ENCODE data around the gene SLC25A26.

The SLC25A26 gene

DNA sequence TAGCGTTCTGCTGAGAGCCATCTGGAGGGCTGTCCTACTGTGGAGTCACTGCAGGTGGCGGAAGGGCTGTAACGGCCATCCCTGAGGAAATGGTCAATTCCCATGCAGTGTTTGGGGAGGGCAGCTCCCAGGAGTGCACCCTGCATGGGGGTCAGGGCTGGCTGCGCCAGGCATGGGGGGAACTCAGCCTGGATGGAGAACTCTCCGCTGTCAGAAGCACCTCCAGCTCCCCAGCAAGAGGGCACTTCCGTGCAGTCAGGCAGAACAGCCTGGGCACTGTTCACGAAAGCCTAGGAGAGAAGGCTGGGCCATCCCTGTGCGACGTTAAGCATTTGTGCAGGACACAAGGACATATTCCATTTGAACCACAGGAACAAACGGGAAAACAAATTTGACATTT, 174.8 kb downstream of the SLC25A26 start:
- no peak for DNase-seq (ENCODE audit: low read depth, low spot score)

DNA sequence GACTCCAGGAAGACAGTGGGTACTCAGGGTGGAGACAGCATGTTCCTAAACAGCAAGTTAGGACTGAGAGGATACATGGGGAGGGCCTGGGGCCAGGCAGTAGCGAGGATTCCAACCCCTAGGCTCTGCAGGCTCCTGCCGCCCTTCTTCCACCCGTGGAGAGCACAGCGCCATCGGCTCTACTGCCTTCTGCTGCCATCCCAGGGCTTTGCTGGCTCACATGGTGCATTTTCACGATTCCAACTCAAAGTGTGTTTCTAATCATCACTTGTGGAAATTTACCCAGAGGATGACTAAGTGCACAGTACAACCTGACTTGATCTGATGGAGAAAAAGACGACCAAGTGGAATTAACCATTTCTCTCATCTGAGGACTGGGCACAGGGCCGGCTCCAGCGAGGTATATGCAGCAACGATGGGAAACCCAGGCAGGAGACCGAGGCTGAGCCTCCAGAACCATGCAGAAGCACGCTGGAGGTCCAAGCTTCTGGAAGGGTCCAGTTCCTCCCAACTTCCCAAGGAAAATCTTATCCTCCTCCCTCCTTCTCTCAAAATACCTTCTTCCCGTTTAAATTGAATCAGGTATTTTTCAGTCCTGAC, 175.5 kb downstream of the SLC25A26 start:
- no peak for DNase-seq (ENCODE audit: low read depth, low spot score)

DNA sequence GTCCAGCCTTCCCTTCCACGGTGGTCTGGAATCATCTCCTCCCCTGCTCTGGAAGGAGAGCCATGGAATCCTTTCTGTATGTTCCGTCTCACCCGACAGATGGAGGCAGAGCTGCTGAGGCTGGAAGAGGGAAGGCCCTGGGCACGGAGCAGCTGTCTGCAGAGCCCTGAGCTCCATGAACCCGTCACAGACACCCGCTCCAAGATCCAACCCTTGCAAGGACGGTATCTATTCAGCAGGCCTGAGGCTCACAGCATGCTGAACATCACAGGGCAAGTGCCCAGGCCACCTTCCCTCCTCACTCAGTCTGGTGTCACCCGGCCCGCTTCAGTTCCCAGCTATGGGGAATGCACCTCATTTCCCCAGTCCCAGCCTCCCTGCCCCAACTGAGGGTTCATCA, 176.1 kb downstream of the SLC25A26 start:
- no peak for DNase-seq (ENCODE audit: low read depth, low spot score)

DNA sequence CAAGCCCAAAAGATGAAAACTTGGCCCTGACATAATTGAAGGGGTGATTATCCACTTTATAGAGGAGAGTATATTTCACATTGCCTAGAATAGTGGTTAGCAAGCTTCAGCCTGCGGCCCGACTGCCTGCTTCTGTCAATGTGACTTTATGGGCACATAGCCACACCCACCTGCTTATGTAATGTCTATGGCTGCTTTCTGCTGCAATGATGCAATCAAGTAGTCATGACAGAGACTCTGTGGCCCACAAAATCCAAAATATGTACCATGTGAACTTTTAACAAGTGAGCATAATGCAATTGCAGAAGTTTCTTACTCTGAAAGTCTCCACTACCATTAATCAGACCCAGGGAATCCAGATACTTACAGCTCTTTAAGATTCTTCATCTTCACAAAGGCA, 176.9 kb downstream of the SLC25A26 start:
- no peak for DNase-seq (ENCODE audit: low read depth, low spot score)

DNA sequence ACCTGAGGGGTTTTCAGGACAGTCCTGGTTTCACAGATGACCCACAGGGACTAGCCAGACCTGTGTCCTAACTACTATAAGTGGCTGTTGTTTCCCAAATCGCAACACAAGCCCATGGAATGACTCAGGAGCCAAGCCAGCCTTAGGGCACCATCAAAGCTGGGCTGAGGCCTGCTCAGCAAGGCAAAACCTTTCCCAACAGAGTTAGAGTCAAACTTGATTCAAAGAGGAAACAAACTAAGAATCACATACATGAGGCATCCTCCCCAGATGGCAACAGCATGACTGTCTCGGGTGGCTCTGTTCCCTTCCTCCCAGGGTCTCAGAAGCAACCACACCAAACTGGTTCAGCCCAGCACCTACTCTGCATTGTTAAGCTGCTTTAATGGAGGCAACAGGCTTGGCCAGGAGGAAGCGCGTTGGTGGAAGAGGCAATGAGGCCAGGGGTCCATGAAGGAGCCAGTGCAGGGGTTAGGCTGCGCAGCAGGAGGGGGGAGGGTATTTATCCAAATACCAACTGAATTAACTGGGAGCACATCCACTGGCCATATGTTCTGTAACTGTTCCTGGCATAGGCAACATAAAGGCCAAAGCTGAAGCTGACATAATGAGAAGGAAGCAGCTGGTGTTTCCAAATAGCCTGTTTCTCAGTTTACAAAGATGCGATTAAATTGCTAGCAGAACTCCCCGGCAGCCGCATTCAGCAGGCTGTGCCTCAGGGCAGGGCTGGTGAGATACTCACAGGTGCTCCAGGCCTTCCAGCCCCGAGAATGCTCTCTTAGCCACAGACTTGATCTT, 177.6 kb downstream of the SLC25A26 start:
- DNase-seq (ENCODE audit: low read depth, low spot score): no peak

DNA sequence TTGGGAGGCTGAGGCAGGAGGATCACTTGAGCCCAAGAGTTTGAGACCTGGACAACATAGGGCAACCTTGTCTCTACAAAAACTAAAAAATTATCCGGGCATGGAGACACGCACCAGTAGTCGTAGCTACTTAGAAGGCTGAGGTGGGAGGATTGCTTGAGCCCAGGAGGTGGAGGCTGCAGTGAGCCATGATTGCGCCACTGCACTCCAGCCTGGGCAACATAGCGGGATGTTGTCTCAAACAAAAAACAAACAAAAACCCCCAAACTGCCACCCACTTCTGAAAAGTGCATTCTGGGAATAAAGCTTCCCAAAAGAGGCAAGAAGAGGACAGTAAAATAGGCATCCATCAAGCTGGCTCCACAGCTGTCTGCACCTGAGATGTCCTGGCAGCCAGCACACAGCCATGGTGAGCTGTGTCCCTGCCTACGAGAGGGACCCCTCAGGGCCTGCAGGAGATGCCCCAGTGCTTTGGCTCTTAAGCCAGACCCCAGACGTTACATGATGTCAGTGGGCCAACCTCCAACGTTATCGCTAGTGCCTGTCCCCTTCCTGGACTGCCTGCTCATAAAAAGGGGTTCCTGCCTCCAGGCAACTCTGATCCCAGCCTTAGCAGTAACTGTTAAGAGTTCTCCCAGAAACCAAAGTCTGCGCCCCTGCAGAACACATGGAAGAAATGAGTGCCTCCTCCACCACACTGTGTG, 178.9 kb downstream of the SLC25A26 start:
- no peak for DNase-seq (ENCODE audit: low read depth, low spot score)

DNA sequence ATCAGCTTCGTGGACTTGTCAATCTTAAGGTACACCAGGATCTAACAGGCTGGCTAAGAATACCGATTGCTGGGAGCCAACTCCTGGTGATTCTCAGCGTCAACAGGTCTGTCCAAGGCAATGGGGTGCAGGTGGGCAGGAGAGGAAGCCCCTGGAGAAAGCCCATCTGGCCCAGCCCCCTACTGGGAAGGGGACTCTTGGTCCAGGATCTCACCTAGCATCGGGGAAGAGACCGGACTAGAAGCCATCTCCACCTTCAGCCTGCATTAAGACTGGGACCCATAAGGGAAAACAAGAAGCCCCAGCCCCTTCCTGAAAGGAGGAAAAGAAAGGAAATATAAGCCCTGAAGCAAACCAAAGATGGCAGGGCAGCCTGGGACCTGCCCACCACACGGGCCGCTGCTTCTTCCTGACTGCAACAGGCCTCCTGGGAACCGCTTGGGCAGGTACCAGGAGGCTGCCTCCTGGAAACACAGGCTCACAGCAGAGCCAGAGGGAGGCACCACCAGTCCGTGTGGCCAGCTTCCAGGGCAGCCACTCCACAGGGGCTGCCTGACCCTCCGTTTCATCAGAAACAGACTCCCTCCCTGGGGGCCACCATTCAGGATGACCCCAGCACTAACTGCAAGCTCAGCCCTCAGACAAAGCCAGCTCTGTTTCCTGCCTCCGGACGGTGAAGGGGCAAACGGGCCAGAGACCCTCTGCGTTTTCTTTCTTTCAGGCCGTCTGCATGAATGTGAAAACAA, 179.8 kb downstream of the SLC25A26 start:
- no peak for DNase-seq (ENCODE audit: low read depth, low spot score)

DNA sequence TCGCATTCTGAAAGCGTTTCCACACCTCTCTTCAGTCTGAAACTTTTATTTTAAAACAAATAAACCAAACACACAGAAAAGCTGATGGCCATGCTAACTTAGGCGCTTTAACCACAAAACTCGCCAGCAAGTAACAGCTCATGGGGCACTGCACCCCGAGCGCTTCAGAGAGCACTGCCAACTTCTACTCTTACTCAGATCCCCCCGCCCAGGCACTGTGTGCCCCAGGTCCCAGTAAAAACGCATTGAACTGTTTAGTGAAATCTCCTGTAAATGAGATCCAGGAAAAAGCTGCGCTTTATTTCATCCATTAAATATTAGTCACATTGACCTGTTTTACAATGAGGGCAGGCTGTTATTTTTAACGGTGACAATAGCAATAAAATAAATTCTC, 180.4 kb downstream of the SLC25A26 start:
- DNase-seq (ENCODE audit: low read depth, low spot score): no peak

DNA sequence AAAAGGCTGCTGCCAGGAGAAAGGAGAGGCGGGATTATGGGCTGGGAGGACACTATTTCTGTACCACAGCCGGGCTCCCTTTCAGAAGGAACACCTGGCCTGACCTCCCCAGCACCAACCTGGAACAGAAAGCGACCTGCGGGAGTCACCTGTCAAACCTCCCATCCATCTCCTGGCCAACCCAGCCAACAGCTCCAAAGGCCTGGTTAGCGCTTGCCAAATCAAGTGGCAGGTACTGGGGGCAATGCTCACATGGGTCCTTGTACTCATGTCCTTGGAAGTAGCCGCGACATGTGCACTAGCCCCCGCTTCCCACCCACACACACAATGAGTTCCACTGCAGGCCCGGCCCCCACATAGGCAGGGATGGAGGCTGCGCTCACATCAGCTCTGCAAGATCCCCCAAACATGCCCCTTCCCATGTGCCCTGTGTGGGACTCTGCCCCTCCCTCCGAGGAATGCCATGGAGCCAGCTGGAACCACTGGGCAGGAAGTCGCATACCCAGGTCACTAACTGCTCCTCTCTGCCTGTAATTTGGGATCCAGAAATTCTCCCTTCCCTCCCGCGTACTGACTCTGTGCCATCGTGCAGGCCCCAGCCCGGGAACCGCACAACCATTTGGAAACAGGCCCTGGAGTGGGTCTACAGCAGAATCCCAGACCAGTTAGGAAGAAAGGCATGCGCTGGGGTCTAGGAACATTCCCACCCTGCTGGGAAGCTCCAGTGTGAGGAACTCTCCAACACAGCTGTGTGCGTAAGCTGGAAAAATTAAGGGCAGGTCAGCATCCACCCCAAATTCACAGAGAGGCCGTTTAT, 181.1 kb downstream of the SLC25A26 start:
- DNase-seq (ENCODE audit: low read depth, low spot score): no peak

DNA sequence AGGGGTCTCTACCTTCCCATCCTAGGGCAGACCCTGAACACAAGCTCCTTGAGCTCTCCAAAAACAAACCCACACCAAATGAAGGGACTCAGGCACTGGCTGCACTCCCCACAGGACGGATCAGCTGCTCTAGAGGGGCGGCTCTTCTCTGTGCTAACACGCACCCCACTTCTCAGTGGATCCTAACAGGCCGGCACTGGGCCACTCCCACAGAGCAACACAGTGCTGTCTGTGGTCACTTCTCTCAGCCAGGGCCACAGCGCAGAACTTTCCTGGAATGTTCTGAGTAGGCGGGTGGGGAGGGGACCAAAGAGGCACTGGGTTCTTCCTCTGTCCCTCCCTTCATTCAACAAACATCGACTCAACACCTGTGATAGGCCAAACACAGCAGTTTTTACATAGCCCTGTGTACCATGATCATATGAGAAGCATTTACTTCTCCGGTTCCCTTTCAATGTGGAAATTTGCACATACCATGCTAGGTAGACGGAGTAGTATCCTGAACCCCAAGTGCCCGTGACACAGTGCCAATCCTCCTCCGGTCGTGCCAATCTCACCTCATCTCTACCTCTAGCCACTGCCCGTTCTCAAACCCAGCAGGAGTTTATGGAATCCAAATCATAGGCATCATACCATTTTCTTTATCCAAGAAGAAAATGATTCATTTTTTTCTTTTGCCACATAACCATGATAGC, 181.9 kb downstream of the SLC25A26 start:
- DNase-seq (ENCODE audit: low read depth, low spot score): no peak

DNA sequence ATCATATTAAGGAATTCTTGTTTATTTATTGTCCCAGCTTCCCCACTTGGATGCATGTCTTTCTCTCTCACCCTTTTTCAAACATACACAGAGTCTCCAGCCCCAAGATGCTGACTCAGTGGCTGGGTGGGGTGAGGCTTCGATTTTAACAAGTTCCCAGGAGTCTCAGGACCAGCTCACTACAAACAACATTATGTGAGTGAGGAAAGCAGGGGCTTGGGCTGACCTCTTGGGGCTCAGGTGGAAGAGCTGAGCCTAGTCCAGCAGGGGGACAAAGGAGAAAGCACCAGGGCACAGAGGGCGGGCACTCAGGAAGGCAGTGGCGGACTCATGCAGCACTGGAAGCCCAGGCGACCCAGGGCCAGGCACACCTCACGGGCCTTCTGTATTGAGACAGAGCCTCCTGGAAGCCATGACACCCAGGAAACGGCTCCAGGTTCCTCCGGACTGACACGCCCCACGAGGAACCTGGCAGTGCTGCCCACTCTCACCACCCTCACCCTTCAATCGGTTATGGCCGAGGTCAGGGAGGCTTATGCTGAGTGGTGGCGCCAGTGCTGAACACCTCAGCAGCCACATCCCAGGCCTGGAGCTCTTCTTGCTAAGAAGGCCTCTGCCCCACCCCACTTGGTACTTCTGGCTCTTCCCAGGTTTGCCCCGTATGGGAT, 182.7 kb downstream of the SLC25A26 start:
- no peak for DNase-seq (ENCODE audit: low read depth, low spot score)

DNA sequence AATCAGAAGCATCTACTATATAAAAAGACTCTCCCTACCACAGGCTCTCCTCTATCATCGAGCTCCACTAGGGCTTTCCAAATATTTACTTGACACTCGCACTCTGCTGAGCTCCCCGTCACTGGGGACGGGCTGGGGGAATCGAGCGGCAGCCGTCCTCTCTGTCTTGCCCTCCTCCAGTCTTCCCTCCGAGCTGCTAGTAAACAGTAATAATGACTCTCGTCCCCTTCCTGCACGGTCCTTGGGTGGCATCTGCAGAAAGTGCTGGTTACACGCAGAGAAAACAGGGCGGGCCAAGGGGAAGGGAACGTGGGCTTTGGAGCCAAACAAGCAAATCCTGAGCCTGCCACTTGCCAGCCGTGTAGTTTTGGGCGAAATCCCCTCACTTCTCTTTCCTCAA, 183.4 kb downstream of the SLC25A26 start:
- no peak for DNase-seq (ENCODE audit: low read depth, low spot score)

DNA sequence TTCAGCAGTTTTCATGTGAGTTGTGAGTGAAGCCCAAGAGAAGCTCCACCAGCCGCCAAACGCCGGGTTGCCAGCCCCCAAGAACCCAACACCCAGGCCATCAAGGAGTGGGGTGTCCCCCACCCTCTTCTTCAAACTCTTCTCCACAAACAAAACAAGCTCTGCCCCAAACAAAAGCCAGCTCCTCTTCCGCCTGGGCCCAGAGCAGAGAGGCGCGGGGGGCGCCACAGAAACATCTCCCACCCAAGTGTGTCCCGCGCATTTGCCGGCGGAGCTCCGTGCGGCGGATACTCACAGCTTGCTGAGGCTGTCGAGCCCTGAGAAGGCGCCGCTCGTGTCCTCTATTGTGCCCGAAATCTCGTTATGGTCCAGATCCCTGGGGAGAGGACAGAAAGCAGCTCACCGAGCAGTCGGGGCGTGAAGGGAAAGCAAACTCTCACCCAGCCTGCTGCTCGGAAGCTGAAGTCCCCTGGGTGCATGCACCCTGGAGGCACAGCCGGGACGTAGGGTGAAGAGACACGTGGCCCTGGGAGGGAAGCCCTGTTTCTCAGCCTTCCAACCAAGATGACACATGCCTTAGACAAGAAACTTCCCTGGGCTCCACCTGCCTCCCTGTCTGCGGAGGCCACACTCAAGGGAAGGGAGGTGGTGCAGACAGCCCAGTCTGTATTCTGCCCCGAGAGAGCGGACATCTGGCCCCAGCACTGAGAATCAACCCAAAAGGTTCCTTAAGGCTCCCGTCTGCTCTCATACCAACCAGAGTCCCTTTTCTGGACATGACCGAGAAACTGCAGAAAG, 184.3 kb downstream of the SLC25A26 start:
- DNase-seq (ENCODE audit: low read depth, low spot score): no peak

DNA sequence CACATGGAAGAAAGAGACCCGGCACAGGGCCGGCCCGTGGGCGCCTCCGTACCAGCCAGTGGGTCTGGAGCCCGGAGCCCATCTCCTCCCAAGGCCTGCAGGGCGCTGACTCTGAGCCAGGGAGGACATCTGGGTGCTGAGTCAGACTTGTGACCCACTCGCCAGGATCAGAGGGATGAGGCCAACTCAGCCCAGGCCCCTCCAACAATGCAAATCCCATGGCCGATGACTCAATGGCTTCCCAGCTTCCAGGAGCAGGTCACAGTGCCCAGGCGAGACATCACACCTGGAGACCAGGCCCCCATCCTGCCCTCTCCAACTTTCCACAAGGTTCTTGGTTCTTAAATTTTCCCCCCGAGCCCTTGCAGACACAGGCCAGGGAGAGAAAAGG, 184.9 kb downstream of the SLC25A26 start:
- DNase-seq (ENCODE audit: low read depth, low spot score): no peak

DNA sequence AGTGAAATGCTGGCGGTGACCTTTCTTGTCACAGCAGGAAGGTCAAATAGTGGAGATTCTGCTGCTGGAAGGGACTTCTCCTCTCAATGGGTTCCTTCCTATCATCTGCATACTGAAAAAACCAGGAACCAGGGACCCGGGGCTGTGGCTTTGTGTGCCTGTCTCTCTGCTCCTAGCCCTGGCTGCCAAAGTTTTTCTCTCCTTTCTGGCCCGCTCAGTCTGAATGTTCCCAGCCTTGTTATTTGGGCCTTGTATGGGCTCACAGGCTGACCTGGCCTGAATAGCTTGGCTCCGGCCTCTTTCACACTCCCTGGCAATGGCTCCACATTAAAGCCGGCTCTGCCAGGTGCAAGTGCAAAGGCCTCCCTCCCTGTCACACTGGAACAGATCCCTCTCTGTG, 185.4 kb downstream of the SLC25A26 start:
- DNase-seq (ENCODE audit: low read depth, low spot score): no peak

DNA sequence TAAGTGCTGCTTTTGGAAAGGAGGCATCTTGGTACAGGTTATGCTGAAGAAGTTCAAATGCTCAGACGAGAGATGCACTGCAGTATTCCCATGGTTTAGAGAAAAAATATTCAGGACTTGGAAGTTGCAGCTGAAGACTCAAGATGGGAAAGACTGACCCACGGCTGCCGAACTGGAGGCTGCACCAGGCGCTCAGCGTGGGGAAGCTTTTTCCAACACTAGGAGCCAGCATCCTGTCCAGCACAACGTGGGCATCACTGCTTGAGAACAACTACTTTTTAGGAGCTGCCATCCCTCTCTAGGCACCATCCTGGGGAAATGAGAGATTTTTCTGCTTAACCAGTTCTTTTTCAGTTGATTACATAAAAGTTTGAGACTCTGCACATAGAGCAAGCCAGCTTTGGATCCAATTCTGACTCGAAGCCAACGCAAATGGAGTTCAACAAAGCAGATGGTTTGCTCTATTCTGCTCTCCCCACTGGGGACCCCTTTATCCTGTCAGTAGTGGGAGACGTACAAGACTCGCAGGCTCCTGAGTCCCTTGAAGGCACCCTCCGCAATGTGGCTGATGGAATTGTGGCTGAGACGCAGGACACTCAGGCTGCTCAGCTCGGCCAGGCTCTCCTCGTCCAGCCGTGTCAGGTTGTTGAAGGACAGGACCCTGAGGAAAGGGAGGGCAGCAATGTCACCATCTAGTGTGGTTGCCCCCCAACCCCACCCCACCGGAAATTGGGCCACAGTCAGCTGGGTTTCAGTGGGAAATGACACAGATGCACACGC, 186.2 kb downstream of the SLC25A26 start:
- no peak for DNase-seq (ENCODE audit: low read depth, low spot score)

DNA sequence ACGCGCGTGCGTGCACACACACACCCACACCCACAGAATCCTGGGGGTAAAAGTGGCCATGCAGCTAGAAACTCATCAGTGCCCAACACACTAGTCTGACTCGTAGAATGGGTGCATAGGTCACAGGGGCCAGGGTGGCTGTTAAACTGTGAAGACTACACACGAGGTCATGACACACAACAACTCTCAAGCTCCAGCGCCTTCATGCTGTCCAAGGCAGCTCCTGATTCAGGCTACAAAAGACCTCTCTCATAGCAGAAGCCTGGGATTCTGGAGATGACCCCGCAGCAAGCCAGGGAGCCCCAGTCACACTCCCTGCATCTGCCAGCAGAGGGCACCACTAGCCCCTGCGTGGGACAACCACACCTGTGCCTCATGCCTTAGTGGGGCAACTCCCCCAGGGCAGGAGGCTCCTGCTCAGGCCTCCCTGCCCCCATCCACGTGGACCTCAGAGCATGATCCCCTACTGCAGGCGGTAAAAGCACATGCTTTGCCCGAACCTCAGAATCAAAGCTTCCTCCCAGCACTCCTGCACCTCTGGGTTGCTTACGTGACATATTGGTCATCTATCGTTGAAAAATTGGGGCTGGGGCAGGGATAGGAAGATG, 186.9 kb downstream of the SLC25A26 start:
- DNase-seq (ENCODE audit: low read depth, low spot score): peak; percentile 61
